GM19452 (cell line): ENCODE measurements around the gene GPRIN1.
A peak's percentile ranks its signal among the peaks of the same experiment; 100 is the strongest.

ENCODE experiments used
- ATAC-seq: cut with Tn5 transposase; IDR thresholded peaks from one replicate; pipeline ENCODE4 v1.9.1; 2021; ENCODE audit not compliant: unreplicated experiment

GPRIN1 gene

DNA sequence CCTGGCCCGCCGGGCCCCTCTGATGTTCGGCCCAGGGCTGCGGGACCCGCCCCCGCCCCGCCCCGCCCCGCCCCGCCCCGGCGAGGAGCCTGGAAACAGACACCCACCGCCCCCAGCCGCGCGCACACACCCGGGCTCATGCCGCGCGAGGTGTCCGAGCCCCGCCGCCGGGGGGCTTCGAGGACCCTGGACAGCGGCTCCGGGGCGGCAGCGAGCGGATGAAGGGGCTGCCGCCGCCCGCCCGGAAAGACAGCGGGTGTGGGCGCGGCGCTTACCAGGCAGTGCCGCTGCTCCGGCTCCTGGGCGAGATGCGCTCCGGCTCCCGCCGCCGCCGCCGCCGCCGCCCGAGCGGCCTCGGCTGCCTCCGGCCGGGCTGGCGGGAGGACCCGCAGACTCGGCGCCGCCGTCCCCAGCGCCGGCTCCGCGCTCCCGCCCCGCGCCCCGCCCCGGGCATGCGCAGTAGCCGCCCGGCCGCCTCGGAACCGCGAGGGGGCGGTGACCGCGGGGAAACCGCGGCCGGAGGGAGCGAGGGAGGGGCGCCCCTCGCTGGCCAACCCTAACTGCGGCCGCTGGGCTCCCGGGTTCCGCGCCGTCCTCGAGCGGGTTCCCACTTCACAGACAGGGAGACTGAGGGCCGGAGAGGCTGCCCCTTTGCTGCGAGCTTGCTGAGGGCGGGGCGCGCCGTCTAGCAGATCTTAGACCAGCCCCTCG, at the start of gene GPRIN1:
Gene GPRIN1 (minus strand): TSS at position 433 of the 711 bp plus-strand sequence. CDS start 10,322 bp downstream, outside the sequence.
- ATAC-seq = peak; percentile 62

DNA sequence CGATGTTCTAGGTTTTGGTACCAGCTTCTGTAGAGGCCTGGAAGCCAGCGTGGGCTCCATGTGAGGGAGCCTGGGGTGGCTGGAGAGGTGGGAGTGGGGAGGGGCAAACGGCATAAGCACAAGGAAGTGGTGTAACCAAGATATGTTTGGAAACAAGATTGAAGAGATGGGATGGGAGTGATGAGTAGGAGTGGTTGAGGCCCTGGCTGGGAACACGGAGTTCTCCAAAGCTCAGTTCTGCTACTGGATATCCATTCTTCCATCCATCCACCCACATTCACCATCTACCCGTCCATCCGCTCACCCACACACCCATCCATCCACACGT, 49.5 kb upstream of the GPRIN1 start:
- no peak for ATAC-seq

DNA sequence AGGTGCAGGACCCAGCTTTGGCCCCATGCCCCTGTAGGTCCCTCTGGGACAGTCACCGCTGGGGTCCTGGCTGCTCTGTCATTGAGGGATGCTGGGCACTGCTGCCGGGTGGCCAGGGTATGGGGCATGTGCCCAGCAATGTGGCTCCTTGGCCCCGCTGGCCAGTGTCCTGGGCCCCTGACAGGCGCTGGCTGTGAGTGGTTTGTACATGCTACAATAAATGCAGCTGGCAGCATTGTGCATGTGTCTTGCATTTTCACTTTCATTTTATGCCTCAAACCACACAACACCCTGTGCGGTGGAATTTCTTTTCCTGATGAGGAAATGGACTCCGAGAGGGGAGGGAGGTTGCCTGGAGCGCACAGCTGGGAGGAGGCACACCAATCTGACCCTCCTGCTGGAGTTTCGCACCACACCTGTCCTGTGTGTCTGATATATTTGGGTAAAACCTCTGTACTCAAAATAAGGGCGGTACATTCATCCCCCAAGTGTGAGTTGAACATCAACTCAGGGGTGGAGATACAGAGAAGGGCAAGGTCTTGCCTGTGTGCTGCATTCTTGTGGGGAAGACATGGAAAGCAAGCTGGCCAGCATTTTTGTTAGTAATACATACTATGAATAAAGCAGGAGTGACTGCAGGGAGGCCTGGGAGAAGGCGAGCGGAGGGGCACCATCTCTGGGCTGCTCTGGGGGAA, 49.0 kb upstream of the GPRIN1 start:
- no peak for ATAC-seq

GRCh38 chr5:176658007-176658599, 48.1 kb upstream of the GPRIN1 start:
- no peak for ATAC-seq

DNA sequence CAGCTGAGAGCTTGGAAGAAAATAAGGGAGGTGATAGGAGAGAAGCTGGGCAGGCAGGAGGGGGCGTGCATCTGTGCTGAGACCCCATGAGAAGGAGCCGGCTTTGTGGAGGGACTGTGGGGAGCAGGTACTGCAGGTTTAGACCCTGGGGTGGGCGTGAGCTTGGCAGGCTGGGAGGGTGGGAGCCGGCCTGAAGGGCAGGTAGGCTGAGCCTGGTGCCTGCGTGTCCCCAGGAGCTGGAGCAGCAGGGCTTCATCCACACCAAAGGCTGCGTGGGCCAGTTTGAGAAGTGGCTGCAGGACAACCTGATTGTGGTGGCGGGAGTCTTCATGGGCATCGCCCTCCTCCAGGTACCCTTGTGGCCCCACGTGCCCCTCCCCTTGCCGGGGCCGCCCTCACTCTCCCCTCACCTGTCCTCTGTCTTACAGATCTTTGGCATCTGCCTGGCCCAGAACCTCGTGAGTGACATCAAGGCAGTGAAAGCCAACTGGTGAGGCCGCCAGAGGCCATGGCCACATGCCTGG, 46.6 kb upstream of the GPRIN1 start:
- ATAC-seq = no peak

DNA sequence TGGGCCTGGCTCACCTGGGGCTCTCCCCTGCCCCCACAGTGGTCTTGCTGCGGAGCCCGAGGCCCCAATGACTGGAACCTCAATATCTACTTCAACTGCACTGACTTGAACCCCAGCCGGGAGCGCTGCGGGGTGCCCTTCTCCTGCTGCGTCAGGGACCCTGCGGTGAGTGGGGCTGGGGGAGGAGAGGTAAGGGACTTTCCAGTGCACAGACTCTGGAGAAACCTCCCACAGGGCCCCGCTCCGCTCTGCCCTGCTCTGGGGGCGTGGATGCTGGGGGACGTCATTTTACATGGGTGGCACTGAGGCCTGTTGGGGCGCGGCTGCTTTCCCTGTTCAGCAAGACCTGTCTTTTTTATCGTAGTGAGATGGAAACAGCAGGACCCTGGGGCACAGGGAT, 44.9 kb upstream of the GPRIN1 start:
- no peak for ATAC-seq

GRCh38 chr5:176653401-176654385, 43.7 kb upstream of the GPRIN1 start:
- no peak for ATAC-seq

DNA sequence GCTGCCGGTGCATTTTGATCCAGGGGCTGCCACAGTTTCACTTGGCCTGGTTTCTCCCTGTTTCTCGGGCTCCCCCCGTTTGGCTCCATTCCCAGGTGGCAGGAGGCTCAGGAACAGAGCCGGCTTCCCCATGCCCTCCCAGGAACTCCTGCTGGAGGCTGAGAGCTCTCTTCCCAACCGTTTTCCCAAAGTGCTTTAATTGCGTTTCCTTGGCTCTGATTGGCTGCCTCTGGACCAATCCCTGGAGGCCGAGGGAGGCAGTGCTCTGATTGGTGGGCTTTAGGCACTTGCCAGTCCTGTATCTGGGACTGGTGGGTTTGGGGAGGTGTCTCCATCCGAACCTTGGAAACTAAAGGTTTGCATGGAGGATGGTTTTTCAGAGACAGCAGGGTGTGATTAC, 42.2 kb upstream of the GPRIN1 start:
- no peak for ATAC-seq

- no peak for ATAC-seq
Measured at GRCh38 chr5:176651472-176651980, 41.6 kb upstream of the GPRIN1 start.

GRCh38 chr5:176650354-176650884, 40.5 kb upstream of the GPRIN1 start:
- ATAC-seq = no peak

- ATAC-seq = no peak
Measured at GRCh38 chr5:176648474-176649194, 38.7 kb upstream of the GPRIN1 start.

DNA sequence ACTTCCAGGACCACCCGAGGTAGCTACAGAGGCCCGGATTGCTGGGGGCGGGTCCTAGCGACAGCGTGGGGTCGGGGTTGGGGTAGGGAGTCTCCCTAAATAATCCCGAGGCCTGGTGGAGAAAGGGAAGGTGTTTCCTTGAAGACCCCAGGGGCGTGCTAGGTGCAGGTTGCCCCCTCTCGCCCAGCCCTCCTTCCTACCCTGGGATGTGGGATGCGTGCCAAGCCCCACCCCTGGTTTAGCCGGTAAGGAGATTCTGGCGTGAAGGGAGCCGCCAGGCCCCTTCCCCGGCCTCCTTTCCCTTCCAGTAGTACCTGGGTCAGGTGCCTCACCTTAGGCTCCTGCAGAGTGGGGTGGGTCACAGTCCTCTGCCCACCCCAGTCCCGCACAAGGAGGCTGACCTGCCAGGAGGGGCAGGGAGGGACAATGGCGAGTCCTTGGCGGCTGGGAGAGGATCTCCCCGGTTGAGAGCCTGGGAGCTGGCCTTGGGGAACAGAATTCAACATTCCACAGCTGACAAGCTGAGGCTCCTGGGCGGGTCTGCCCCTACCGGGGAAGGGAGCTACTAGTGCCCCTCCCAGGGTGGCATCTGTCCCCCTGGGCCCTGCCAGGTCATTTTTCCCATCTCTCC, 38.0 kb upstream of the GPRIN1 start:
- no peak for ATAC-seq

GRCh38 chr5:176647030-176647842, 37.3 kb upstream of the GPRIN1 start, which contains the start of gene TSPAN17:
Gene TSPAN17 (plus strand): TSS chr5:176647484. CDS start chr5:176647616, 132 bp downstream.
- ATAC-seq = peak; percentile 96

- ATAC-seq = peak; percentile 8
Measured at GRCh38 chr5:176646707-176647029, 36.7 kb upstream of the GPRIN1 start.

- no peak for ATAC-seq
Measured at GRCh38 chr5:176646049-176646706, 36.2 kb upstream of the GPRIN1 start.

DNA sequence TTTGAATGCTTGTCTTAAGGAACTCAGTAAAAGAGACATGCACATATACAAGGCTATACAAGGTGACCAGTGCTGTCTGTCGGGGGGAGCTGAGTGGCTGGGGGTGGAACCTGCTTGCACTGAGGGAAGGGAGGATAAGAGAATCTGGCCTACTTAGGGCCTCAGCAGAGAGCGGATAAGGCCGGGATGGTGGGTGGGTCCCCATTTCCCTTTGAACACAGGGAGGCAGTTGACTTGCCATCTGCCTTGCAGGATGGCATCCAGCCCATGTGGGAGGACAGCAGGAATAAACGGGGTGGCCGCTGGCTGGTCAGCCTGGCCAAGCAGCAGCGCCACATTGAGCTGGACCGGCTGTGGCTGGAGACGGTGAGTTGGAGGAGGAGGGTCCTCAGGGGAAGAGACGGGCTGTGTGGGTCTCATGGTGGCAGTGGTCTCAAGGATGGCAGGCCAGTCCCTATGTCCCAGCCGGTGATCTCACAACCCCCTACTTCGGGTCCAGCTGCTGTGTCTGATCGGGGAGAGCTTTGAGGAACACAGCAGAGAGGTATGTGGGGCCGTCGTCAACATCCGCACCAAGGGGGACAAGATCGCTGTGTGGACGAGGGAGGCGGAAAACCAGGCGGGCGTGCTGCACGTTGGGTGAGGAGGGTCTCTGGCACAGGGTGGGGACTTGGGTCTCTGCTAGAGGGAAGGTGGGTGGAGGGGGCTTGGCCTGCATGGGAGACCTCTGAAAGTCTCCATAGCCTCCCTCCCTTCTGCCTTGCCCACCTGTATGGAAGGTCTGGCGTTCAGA, 35.1 kb upstream of the GPRIN1 start:
- ATAC-seq = no peak

DNA sequence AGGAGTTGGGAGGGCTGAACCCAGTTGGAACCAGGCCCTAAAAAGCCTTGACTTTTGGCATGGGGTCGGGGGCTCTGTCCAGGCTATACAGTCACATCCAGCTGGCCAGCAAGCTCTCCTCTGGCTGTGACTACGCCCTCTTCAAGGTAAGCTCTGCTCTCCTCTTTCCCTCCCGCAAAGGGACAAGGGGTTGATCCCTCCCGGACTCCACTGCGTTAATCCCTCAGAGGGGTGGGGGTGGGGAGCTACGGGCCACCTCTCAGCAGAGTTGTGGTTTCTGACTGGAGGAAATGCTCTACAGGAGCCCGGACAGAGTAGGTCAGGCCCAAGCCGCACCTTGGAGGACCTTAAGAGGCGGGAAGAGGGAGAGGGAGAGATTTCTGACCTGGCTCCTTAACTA, 34.3 kb upstream of the GPRIN1 start:
- ATAC-seq = no peak
